GM10266 (cell line): ENCODE data around the gene KDF1.

Source experiments
- DNase-seq: peaks from one replicate; pipeline ENCODE4 v3.0.0; 2012; ENCODE audit errors: extremely low spot score
- CTCF ChIP-seq: IDR thresholded peaks from 2 replicates; pipeline ENCODE4 v1.5.1; 2012; ENCODE audit warnings: mild to moderate bottlenecking, low read depth; ENCODE audit not compliant: control insufficient read depth, insufficient read depth; ENCODE audit errors: missing control alignments

The KDF1 gene

GRCh38 chr1:26942656-26943055 is 17.6 kb downstream of the KDF1 start:
- TF ChIP-seq CTCF, result no peak
- DNase-seq, result no peak

GRCh38 chr1:26941311-26941710 is 19.0 kb downstream of the KDF1 start:
- DNase-seq, result no peak
- TF ChIP-seq CTCF, result no peak

- no peak for DNase-seq
- no peak for TF ChIP-seq CTCF
Observed at GRCh38 chr1:26938659-26939025, 21.6 kb downstream of the KDF1 start.

GRCh38 chr1:26938004-26938658 is 22.1 kb downstream of the KDF1 start:
- DNase-seq, result no peak
- no peak for TF ChIP-seq CTCF

- TF ChIP-seq CTCF, result no peak
- DNase-seq, result no peak
Observed at GRCh38 chr1:26936823-26937222, 23.4 kb downstream of the KDF1 start.

GRCh38 chr1:26932531-26932930 is 27.7 kb downstream of the KDF1 start:
- TF ChIP-seq CTCF, result no peak
- DNase-seq, result peak; percentile 58

GRCh38 chr1:26923711-26924110 is 36.6 kb downstream of the KDF1 start:
- DNase-seq, result no peak
- TF ChIP-seq CTCF, result no peak
